ENCODE results near the gene CYP4F11. TPM values are rescaled to one million over a fixed set of nuclear protein-coding genes. Genes with fewer than 3 reads are reported as not detected.
"Not testable (repeated sequence)": the region's sequence is repeated elsewhere in the genome, so short reads cannot be mapped to it uniquely, and the experiment has no call there.

CYP4F11 gene
- total and polyA plus RNA-seq, 2 experiments from 2014 or later = not detected

GRCh38 chr19:15902254-15902653 is 32.1 kb downstream of the CYP4F11 start:
- no peaks in the 10 kb centered on the region for H3K9me3 ChIP-seq (ENCODE audit: low read depth)
- no peaks in the 10 kb centered on the region for H3K36me3 ChIP-seq
- H3K4me1 ChIP-seq (ENCODE audit: low read depth) = no peaks in the 10 kb centered on the region
- H3K27me3 ChIP-seq = no peaks in the 10 kb centered on the region
- DNase-seq (ENCODE audit: low read depth in 1 of 2, low spot score in 1 of 2) = no peak
- no peak overlapping the region for H3K4me3 ChIP-seq
- no peak for TF ChIP-seq CTCF (IDR thresholded peaks at IDR 0.05; ENCODE audit: low read depth, low read length)
- no peak overlapping the region for H3K27ac ChIP-seq

- Histone ChIP-seq H3K4me3 (no peak overlapping the region), H3K4me1 (ENCODE audit: low read depth) (no peaks in the 10 kb centered on the region), H3K27ac (no peak overlapping the region), H3K36me3 (no peaks in the 10 kb centered on the region), H3K9me3 (ENCODE audit: low read depth) (no peaks in the 10 kb centered on the region), H3K27me3 (no peaks in the 10 kb centered on the region)
- no peak for DNase-seq (ENCODE audit: low read depth in 1 of 2, low spot score in 1 of 2)
- no peak for TF ChIP-seq CTCF (IDR thresholded peaks at IDR 0.05; ENCODE audit: low read depth, low read length)
Observed at GRCh38 chr19:15900504-15900903, 33.8 kb downstream of the CYP4F11 start.

- H3K27me3 ChIP-seq; H3K4me3 ChIP-seq; H3K9me3 ChIP-seq (ENCODE audit: low read depth); H3K27ac ChIP-seq; H3K36me3 ChIP-seq; DNase-seq (ENCODE audit: low read depth in 1 of 2, low spot score in 1 of 2); H3K4me1 ChIP-seq (ENCODE audit: low read depth): not testable (repeated sequence)
Observed at GRCh38 chr19:15900032-15900431, 34.3 kb downstream of the CYP4F11 start.

- H3K36me3 ChIP-seq; H3K4me3 ChIP-seq; H3K27me3 ChIP-seq; DNase-seq (ENCODE audit: low read depth in 1 of 2, low spot score in 1 of 2); H3K9me3 ChIP-seq (ENCODE audit: low read depth); H3K27ac ChIP-seq; H3K4me1 ChIP-seq (ENCODE audit: low read depth): not testable (repeated sequence)
Observed at GRCh38 chr19:15899561-15899960, 34.8 kb downstream of the CYP4F11 start.

- H3K9me3 ChIP-seq (ENCODE audit: low read depth) = no peaks in the 10 kb centered on the region
- DNase-seq (ENCODE audit: low read depth in 1 of 2, low spot score in 1 of 2) = no peak
Observed at GRCh38 chr19:15897738-15898276, 36.5 kb downstream of the CYP4F11 start, which contains the start of gene CYP4F2. Gene CYP4F2 (minus strand): TSS chr19:15898074. CDS start chr19:15897611, 463 bp downstream.

GRCh38 chr19:15897026-15897737 is 37.1 kb downstream of the CYP4F11 start:
- no peaks in the 10 kb centered on the region for H3K27me3 ChIP-seq
- no peaks in the 10 kb centered on the region for H3K4me1 ChIP-seq (ENCODE audit: low read depth)
- no peaks in the 10 kb centered on the region for H3K36me3 ChIP-seq
- no peak overlapping the region for H3K27ac ChIP-seq
- no peak overlapping the region for H3K4me3 ChIP-seq
- DNase-seq (ENCODE audit: low read depth in 1 of 2, low spot score in 1 of 2) = no peak
- H3K9me3 ChIP-seq (ENCODE audit: low read depth) = no peaks in the 10 kb centered on the region
- TF ChIP-seq CTCF (IDR thresholded peaks at IDR 0.05; ENCODE audit: low read depth, low read length) = no peak

More at GRCh38 chr19:15897738-15898276, 36.5 kb downstream of the CYP4F11 start, which contains the start of gene CYP4F2:
- H3K4me1 ChIP-seq (ENCODE audit: low read depth) = no peaks in the 10 kb centered on the region
- TF ChIP-seq CTCF (IDR thresholded peaks at IDR 0.05; ENCODE audit: low read depth, low read length) = no peak
- H3K36me3 ChIP-seq = no peaks in the 10 kb centered on the region
- H3K27ac ChIP-seq = no peak within 1 kb of the TSS
- no peak within 1 kb of the TSS for H3K4me3 ChIP-seq
- H3K27me3 ChIP-seq = no peaks in the 10 kb centered on the region

Data from cardiac muscle cell (in vitro differentiated cells and primary cell).